ENCODE measurements around the gene SDK1.

Gene SDK1

GRCh38 chr7:3518546-3518945 is 217.5 kb downstream of the SDK1 start:
- no peak for DNase-seq (ENCODE audit: low read depth)
- no peak for TF ChIP-seq CTCF (IDR thresholded peaks at IDR 0.05; ENCODE audit: low read depth, low read length, missing control alignments)
- H3K4me3 ChIP-seq (ENCODE audit: low read depth, low read length) = no peak overlapping the region
- in situ Hi-C loops (cut with HindIII; ENCODE audit: low sequenced_read_pairs) = no loop called here

GRCh38 chr7:3520206-3520605 is 219.2 kb downstream of the SDK1 start:
- in situ Hi-C loops (cut with HindIII; ENCODE audit: low sequenced_read_pairs) = no loop called here
- no peak overlapping the region for H3K4me3 ChIP-seq (ENCODE audit: low read depth, low read length)
- no peak for TF ChIP-seq CTCF (IDR thresholded peaks at IDR 0.05; ENCODE audit: low read depth, low read length, missing control alignments)
- DNase-seq (ENCODE audit: low read depth) = no peak

- in situ Hi-C loops (cut with HindIII; ENCODE audit: low sequenced_read_pairs) = no loop called here
- DNase-seq (ENCODE audit: low read depth) = no peak
- no peak for TF ChIP-seq CTCF (IDR thresholded peaks at IDR 0.05; ENCODE audit: low read depth, low read length, missing control alignments)
- no peak overlapping the region for H3K4me3 ChIP-seq (ENCODE audit: low read depth, low read length)
Observed at GRCh38 chr7:3527496-3528124, 226.6 kb downstream of the SDK1 start.

GRCh38 chr7:3533040-3533439 is 232.0 kb downstream of the SDK1 start:
- H3K4me3 ChIP-seq (ENCODE audit: low read depth, low read length) = no peak overlapping the region
- no peak for TF ChIP-seq CTCF (IDR thresholded peaks at IDR 0.05; ENCODE audit: low read depth, low read length, missing control alignments)
- DNase-seq (ENCODE audit: low read depth) = no peak
- in situ Hi-C loops (cut with HindIII; ENCODE audit: low sequenced_read_pairs) = no loop called here

GRCh38 chr7:3537210-3537875 is 236.3 kb downstream of the SDK1 start:
- in situ Hi-C loops (cut with HindIII; ENCODE audit: low sequenced_read_pairs) = no loop called here
- DNase-seq (ENCODE audit: low read depth) = peak; percentile 6
- H3K4me3 ChIP-seq (ENCODE audit: low read depth, low read length) = no peak overlapping the region
- TF ChIP-seq CTCF (IDR thresholded peaks at IDR 0.05; ENCODE audit: low read depth, low read length, missing control alignments) = no peak

- H3K4me3 ChIP-seq (ENCODE audit: low read depth, low read length) = no peak overlapping the region
- TF ChIP-seq CTCF (IDR thresholded peaks at IDR 0.05; ENCODE audit: low read depth, low read length, missing control alignments) = no peak
- DNase-seq (ENCODE audit: low read depth) = no peak
- in situ Hi-C loops (cut with HindIII; ENCODE audit: low sequenced_read_pairs) = no loop called here
Observed at GRCh38 chr7:3538041-3538440, 237.0 kb downstream of the SDK1 start.

Measured in astrocyte of the cerebellum (primary cell).